DLD1 (cell line): Measurements from ENCODE around the gene MUC6.
"Not testable (repeated sequence)": the region's sequence is repeated elsewhere in the genome, so short reads cannot be mapped to it uniquely, and the experiment has no call there.

Experiments used
- in situ Hi-C: cut with HindIII; loops from 2 replicates; pipeline ENCODE4 v1.10.0; 2017; ENCODE audit warnings: low sequenced_read_pairs

Gene MUC6

GRCh38 chr11:1025410-1026162, 10.9 kb downstream of the MUC6 start:
- in situ Hi-C loops: no loop called here

- in situ Hi-C loops: no loop called here
These were observed 11.7 kb downstream of the MUC6 start for GRCh38 chr11:1024597-1025409.

- in situ Hi-C loops: no loop called here
These were observed 12.5 kb downstream of the MUC6 start for GRCh38 chr11:1023811-1024596.

- in situ Hi-C loops: no loop called here
These were observed 13.4 kb downstream of the MUC6 start for GRCh38 chr11:1022908-1023810.

- in situ Hi-C loops: no loop called here
These were observed 14.1 kb downstream of the MUC6 start for GRCh38 chr11:1022411-1022810.

- in situ Hi-C loops: no loop called here
These were observed 16.2 kb downstream of the MUC6 start for GRCh38 chr11:1020211-1020905.

- in situ Hi-C loops: no loop called here
These were observed 17.1 kb downstream of the MUC6 start for GRCh38 chr11:1019321-1019910.

- in situ Hi-C loops: no loop called here
These were observed 18.4 kb downstream of the MUC6 start for GRCh38 chr11:1018091-1018490.

GRCh38 chr11:1017269-1018005, 19.1 kb downstream of the MUC6 start:
- in situ Hi-C loops: no loop called here

GRCh38 chr11:1016610-1017126, 19.9 kb downstream of the MUC6 start:
- in situ Hi-C loops: not testable (repeated sequence)

GRCh38 chr11:1015826-1016545, 20.5 kb downstream of the MUC6 start:
- in situ Hi-C loops: no loop called here

- in situ Hi-C loops: no loop called here
These were observed 21.5 kb downstream of the MUC6 start for GRCh38 chr11:1015064-1015463.

GRCh38 chr11:1014276-1014675, 22.2 kb downstream of the MUC6 start:
- in situ Hi-C loops: no loop called here

- in situ Hi-C loops: no loop called here
These were observed 22.9 kb downstream of the MUC6 start for GRCh38 chr11:1013631-1013935.

- in situ Hi-C loops: no loop called here
These were observed 23.5 kb downstream of the MUC6 start for GRCh38 chr11:1012740-1013630.

- in situ Hi-C loops: no loop called here
These were observed 24.2 kb downstream of the MUC6 start for GRCh38 chr11:1012291-1012690.

GRCh38 chr11:1011320-1011698, 25.2 kb downstream of the MUC6 start:
- in situ Hi-C loops: no loop called here
